Fibroblast of upper back skin (primary cell): ENCODE measurements around the gene MSL1.

Experiments
- DNase-seq: peaks from one replicate; pipeline ENCODE4 v3.0.0-alpha.2; 2013

Gene MSL1, protein sequence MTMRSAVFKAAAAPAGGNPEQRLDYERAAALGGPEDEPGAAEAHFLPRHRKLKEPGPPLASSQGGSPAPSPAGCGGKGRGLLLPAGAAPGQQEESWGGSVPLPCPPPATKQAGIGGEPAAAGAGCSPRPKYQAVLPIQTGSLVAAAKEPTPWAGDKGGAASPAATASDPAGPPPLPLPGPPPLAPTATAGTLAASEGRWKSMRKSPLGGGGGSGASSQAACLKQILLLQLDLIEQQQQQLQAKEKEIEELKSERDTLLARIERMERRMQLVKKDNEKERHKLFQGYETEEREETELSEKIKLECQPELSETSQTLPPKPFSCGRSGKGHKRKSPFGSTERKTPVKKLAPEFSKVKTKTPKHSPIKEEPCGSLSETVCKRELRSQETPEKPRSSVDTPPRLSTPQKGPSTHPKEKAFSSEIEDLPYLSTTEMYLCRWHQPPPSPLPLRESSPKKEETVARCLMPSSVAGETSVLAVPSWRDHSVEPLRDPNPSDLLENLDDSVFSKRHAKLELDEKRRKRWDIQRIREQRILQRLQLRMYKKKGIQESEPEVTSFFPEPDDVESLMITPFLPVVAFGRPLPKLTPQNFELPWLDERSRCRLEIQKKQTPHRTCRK

DNA sequence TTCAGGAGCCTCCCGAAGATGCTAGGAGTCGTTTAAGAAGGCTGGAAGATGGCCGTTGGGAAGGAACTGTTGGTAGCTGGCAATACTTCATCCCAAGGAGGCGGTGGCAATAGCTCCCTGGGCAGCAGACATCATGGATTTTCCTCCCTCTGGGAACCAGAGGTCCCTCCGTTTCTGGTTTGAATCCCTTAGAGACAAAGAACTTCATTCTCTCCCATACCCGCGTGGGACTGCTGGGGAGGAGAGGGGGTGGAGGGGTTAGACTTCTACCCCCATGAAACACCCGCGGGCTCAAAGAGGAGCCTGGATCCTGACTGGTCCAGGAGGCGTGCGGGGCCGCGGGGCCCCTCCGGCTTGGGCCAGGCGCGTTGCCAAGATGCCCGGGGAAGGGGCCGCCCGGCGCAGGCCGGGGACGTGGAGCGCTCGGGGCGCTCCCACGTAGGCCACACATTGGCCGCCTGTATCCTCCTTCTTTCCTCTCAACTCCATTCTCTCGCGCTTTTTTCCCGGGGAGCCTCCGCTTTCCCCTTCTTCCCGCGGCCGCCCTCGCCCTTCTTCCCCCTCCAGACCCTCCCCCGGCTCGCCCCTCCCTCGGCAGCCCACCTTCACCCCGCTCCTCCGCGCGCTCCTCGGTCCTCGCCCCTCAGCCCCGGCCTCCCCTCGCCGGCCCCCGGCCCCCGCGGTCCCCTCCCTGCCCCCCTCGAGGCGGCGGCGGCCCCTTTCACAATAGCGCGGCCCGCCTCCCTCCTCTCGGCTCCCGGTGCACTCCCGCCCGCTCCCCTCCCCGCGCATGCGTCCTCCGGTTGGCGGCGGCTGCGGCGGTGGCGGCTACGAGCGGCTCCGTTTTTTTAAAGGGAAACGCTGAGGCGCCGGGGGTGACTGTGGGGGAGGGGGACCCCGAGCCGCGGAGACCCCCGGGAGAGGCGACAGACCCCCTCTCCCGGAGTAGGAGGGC is at the start of gene MSL1:
Gene MSL1 (plus strand): TSS at position 791 of the 955 bp plus-strand sequence. CDS start 642 bp downstream, outside the sequence.
- peak; percentile 82 for DNase-seq

DNA sequence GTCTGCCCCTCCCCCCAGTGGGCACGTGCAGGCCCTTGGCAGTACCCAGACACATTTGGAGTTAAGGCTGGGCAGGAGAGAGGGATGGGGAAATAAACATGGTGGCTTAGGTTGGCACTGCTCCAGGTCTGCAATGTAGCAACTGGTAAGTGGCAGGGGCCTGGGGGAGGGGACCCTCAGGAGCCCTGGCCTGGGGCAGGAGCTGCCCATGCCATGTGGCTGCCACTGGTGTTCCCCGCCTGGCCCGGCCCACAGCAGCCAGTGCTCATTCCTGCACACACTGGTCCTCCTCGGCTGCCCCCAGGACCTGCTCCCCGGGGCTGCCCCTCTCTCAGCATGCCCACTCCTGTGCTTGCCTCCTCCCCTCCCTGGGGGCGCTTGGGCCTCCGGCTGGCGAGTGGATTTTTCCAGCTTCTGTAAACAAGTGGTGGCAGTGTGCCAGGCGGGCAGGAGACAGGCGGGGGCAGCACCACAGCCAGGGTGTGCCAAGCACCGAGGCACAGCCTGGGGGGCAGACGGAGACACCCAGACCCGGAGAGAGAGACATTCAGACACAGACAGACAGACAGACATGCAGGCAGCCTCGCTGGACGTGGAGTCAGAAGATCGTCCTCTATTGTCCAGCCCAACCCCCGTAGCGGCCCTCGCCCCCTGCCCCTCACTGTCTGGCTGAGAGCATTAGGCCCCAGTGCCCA is 49.6 kb upstream of the MSL1 start:
- no peak for DNase-seq

DNA sequence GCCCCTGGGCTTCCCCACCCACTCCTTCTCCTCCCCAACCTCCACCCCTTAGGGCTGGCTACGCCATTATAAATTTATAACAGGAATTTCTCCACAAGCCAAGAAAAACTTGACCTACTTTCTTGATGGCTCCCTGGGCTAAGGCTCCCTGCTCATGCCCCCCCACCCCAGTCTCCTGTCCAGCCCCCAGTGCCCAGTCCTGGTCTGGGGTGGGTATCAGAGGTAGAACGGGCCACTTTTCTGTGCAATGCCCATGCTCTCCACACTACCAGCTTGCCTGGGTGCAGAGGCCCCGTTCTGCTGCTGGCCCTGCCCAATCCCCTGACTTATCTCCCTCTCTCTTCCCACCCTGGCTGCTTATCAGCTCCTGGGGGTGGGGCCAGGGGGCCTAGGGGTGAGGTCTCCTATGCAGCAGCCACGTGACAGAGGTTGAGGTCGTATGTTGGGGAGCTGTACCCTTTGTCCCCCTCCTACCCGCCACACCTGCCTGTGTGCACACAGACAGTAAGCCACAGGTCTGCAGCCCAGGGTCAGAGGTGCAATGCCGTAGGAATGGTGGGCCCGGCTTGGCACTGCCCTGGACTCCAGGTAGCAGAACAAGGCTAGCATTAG is 48.9 kb upstream of the MSL1 start:
- DNase-seq = no peak

DNA sequence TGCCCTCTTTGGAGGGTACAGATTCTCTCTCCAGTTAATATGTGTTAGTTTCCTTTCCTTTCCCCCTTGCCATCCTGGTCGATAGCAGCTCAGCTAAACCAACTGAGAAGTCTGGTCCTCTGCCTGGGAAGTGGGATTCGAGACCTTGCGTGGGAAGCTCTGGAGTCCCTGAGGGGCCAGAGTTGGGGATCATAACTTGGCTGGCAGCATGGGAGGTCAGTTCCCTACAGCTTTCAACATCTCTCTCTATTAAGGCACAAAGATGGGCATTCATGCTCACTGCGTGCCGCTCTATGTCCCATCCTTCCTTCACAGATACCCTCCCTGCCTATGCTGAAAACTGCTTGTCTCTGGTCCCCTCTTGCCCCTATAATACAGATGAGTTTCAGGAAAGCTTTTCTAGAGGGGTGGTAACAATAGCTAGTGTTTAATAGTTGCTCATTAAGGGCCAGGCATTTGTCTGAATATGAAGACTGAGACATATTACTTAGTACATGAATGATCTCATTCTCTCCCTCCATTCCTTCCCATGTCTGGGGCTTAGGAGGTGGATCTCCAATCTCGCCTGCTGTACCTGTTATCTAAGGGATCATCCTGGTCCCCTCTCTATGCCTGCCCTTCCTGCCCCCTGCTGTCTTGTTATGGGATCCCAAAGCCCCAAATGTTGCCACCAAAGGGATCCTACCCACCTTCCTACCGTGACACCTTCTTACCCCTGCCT is 48.2 kb upstream of the MSL1 start:
- no peak for DNase-seq

DNA sequence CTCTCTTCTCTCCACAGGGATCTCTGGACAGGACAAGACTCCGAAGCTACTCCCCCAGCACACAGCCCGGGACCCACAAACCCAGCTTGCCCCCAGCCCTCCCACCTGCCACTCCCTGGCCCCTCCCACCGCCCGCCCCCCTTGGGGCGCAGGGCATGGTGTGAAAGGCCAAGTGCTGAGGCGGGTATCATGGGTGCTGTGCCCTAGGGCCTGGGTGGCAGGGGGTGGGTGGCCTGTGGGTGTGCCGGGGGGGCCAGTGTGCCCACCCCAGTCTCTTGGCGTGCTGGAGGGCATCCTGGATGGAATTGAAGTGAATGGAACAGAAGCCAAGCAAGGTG is 47.6 kb upstream of the MSL1 start:
- no peak for DNase-seq

DNA sequence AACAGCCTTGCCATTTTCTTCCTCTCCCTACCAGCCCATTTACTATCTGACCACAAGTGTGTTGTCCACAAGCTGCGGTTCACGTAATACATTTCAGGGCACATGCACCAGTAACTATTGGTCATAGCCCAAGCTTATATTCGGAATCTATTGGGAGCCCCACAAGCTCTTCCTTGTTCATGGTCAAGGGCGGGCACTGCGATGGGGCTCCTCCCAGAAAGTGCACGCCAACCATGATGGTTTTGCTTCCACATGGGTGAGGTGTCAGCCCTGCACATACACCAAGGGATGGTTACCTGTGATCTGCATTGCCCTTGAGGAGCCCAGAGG is 46.9 kb upstream of the MSL1 start:
- no peak for DNase-seq

DNA sequence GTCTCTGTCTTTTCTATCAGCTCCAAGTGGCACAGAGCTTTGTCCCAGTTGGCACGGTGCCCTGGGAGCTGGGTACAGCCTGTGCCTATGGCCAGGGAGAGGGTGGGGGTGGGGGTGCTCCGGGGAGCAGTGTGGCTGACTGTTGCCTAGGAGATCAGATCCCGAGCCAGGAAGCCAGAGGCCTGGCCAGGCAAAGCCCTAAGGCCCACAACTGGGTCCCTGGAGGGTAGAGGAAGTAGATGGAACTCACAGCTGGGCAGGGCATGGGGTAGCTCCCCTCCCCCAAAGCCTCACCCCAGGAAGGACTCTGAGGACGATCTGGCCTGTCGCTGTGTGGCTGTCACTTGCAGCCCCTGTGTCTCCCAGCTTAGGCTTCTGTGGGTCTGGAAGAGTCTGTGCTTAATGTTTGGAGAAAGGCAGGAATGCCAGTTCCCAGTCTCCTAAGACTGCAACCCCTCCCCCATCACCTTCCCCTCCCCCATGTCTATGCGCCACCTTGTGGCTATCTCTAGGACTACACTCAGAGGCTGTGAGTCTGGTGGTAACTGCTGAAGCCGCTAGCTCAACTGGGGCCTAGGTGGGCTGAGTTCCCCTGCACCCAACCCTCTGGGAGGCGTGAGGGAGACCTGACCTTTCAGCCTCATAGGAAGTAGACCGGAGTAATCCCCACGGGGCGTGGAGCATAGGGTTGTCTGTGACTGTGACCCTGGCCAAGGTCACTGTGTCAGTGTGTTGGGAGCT is 46.4 kb upstream of the MSL1 start:
- DNase-seq = peak; percentile 51

DNA sequence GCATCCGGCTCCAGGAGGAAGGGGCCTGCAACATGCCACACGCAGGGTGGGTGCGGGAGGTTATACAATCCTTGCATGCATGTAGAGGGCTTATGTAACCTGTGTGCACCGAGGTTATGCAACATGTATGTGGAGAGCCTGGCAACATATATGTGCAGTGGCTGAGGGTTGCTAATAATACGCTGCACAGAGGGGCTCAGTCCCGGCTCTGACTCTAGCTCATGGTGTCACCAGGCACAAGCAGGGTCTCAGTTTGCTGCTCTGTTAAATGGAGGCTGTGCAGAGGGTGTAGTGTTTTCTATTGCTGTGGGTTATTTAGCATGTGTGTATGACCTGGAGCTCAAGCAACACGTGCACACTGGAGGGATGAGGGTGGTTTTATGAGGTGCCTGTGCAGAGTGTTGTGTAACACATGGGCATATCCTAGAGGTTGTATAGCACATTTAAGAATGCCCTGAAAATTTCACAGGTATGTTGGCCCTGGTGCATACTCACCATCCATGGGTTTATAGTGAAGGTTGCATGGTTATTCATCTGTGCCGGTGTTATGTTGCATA is 45.8 kb upstream of the MSL1 start:
- DNase-seq = no peak

DNA sequence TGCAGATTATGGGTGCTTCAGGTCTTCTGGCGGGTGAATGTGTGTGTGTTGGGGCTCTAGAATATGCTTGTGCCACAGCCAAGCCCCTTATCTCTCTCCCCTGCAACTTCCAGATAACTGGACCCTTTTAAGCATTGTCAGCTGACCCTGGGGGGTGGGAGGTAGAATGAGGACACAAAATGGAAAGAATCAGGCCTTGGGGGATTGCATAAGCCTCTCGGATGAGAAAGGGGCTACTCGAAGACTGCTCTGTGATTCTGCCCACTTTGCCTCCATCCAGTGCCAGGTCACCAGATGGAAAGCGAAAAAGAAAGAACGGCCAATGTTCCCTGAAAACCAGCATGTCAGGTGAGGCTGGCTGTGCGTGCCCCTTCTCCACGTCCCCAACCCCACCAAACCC is 45.2 kb upstream of the MSL1 start:
- no peak for DNase-seq

DNA sequence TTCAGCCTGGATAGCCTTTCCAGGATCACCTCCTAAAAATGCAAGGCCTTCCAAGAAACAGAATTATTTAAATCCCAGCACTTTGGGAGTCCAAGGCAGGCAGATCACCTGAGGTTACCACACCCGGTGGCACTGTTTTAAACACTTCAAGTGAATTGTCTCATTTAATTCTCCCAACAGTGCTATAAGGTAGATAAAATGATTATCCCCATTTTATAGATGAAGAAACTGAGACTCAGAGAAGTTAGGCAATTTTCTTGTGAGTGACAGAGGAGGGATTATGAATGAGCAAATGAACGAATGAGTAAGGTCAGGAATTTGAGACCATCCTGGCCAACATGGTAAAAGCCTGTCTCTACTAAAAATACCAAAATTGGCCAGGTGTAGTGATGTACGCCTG is 42.2 kb upstream of the MSL1 start:
- DNase-seq = no peak

DNA sequence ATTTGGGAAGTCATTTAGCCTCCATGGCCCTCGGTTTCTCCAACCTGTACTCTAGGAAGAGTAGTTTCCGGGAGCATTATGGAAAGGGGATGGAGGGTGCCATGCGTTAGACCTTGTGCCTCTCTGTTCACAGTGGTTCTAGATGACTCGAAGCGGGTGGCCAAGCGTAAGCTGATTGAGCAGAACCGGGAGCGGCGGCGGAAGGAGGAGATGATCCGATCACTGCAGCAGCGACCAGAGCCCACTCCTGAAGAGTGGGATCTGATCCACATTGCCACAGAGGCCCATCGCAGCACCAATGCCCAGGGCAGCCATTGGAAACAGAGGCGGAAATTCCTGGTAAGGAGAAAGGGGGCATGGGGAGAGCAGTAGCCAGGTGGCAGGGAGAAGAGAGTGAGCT is 37.3 kb upstream of the MSL1 start:
- no peak for DNase-seq

DNA sequence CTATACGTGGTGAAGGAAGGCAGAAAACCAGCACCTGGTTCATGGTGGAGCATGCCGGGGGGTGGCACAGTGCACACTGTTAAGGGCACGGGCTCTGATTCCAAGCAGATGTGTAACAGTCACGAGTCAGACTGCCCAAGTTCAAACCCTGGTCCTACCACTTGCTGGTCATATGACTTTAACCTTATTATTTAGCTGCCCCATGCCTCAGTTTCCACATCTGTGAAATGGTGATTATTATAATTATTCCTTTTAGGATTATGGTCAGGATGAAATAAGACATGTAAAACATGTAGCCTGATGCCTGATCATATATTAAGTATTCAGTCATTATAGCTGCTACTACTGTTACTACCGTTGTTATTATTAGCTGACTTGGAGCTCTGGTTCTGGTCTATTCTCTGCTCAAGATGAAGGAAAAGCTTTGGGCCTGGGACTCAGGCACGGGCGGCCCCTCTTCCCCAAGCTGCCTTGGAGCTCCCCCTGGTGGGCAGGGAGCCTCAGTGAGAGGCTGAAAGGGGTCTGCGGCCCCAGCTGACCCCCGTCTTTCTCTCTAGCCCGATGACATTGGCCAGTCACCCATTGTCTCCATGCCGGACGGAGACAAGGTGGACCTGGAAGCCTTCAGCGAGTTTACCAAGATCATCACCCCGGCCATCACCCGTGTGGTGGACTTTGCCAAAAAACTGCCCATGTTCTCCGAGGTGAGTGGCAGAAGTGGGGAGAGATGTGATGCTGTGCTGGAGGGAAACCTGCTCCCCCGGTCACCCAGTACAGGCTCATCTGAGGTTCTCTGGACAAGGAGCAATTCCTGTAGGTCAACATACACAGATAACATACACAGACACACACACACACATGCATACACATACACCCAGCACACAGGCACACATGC is 35.4 kb upstream of the MSL1 start:
- DNase-seq = no peak

DNA sequence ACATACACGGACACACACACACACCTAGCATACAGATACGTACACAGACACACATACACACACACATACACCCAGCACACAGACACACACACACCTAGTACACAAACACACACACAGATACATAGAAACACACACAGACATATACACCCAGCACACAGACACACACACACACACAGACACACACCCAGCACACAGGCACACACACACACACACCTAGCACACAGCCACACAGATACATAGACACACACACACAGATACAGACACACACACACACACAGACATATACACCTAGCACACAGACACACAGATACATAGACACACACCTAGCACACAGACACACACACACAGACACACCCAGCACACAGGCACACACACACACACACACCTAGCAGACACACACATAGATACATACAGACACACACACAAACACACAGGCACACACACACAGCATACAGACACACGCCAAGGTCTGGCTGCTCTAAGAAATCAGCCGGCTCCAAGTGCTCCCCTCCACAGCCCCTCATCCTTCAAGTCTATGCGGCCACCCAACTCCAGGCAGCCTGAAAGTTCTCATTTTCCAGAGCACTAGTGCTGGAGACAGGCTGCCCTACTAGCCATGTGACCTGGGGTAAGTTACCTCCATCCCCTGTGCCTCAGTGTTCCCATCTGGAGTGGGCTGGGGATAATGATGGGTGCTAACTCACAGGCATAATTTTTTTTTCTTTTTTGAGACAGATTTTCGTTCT is 34.5 kb upstream of the MSL1 start:
- DNase-seq = no peak

DNA sequence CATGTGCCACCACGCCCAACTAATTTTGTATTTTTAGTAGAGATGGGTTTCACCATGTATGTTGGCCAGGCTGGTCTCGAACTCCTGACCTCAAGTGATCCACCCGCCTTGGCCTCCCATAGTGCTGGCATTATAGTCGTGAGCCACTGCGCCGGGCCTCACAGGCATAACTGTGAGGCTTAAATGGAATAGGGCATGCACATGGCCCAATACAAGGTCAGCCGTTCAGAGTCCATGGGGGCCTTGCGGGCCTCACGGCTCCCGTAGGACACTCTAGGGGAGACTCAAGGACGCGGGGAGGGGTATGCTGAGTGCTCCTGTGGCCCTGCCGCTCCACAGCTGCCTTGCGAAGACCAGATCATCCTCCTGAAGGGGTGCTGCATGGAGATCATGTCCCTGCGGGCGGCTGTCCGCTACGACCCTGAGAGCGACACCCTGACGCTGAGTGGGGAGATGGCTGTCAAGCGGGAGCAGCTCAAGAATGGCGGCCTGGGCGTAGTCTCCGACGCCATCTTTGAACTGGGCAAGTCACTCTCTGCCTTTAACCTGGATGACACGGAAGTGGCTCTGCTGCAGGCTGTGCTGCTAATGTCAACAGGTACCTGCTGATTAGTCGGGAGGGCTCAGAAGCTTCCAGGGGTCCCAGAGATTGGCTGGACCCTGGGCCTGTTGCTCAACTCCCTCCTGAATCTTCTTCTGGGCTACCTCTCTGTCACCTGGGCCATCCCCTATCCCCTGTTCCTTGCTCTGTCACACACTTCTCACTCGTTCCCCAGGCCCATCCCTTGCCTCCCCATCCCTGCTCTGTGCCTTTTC is 33.7 kb upstream of the MSL1 start:
- no peak for DNase-seq

DNA sequence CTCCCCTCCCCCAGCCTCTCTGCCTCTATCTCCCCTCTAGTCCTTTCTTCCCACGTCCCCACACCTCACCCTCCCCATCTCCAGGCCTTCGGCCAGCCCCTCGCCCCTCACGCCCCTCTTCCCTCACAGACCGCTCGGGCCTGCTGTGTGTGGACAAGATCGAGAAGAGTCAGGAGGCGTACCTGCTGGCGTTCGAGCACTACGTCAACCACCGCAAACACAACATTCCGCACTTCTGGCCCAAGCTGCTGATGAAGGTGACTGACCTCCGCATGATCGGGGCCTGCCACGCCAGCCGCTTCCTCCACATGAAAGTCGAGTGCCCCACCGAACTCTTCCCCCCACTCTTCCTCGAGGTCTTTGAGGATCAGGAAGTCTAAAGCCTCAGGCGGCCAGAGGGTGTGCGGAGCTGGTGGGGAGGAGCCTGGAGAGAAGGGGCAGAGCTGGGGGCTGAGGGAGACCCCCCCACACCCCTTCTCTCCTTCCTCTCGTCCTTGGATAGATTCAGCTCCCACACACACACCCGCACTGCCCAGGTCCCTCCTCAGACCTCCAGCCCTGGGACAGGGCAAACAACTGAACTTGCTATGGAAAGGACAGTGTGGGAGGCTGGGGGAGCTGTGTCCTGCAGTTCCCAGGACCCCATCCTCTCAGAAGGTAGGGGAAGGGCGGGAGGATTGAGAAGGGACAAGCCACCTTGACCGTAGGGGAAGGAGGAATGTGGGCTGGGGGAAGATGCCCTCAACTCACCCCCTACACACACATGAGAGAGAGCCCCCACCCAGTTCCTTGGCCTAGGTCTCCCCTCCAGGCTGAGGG is 32.5 kb upstream of the MSL1 start:
- no peak for DNase-seq

DNA sequence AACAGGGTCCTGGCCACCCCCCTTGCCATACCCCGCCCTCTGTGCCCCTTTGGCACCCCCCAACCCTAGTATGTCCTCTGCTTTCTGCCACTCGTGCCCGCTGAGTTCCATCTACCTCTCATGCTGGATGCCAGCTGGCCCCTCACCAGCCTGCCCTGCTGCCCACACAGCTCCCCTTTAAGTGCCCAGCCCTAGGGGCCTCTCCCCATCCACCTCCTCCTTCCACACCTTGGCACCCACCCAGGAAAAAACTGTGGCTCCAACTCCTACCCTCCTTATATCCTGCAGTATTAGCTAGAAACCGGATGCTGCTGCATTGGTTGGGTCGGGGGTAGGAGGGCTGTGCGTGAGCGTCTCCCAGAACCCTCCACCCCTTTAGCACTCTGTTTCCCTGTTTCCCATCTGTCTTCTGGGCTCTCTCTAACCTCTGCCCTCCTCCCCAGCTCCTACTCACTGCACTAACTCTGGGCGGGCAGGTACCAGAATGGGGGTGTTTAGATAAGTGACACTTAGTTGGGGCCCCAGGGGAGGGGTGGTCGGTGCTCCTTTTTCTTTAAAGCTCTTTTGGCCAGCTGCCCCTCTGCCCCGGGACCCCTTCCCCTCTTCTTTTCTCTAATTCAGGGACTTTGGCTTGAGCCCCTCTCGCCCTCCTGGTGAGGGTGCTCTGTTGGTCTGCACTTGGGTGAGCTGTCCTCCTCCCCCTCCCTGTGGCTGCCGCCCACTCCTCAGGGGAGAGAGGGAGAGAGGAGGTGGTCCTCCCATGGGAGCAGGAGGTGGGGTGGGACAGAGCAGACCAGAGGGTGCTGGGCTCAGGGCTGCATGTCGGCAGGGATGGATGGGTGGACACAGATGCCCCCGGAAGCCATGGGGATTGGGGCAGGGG is 31.3 kb upstream of the MSL1 start:
- no peak for DNase-seq
